HPDE6-E6E7 (cell line): ENCODE data around the gene PDRG1.
A peak's percentile ranks its signal among the peaks of the same experiment; 100 is the strongest.

Source experiments
- DNase-seq: peaks from one replicate; pipeline ENCODE4 v3.0.0; 2011; ENCODE audit warnings: missing footprints; ENCODE audit errors: extremely low spot score

PDRG1 gene

GRCh38 chr20:31907046-31907445, 44.8 kb downstream of the PDRG1 start:
- DNase-seq, result no peak

- no peak for DNase-seq
Observed at GRCh38 chr20:31906001-31906400, 45.8 kb downstream of the PDRG1 start.

- DNase-seq, result no peak
Observed at GRCh38 chr20:31903627-31904386, 48.0 kb downstream of the PDRG1 start.

- DNase-seq, result no peak
Observed at GRCh38 chr20:31901615-31902014, 50.2 kb downstream of the PDRG1 start.

GRCh38 chr20:31897541-31897940, 54.3 kb downstream of the PDRG1 start:
- no peak for DNase-seq

- no peak for DNase-seq
Observed at GRCh38 chr20:31896049-31896448, 55.8 kb downstream of the PDRG1 start.

GRCh38 chr20:31894980-31895675, 56.7 kb downstream of the PDRG1 start:
- peak; percentile 45 for DNase-seq
